ENCODE data around the gene C11orf91. TPM values are rescaled to one million over a fixed set of nuclear protein-coding genes. Genes with fewer than 3 reads are reported as not detected.
"Not testable (repeated sequence)": the region's sequence is repeated elsewhere in the genome, so short reads cannot be mapped to it uniquely, and the experiment has no call there.

Gene C11orf91
- polyA plus RNA-seq, 3 donors, result not detected

DNA sequence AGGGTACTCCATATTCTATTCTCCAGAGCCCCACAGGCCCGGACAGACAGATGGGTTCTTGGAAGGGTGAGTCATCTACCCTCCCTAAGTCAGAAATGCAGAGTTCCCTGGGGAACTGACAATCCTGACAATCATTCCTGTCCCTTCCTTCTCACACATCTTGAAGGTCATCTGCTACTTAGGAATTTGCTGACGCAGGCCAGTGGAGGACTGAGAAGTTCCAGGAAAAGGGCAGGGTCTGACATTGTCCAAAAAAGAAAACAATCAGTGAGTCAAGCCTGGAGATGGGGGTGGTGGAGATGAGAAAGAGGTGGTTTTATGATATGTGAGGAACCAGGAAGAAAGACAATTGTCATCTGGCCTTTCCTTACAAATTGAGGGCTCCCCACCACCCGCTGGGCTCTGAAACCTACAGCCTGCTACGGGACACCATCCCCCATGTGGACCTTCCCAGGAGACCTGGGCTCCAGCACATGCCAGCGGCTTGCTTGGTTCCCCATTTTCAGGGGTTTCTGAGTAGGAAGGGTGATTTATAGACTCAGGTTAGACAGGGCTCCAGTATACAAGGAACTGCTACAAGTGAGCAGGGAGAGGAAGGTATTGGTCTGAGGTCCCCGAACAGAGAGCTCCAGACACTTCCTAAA lies 22.7 kb upstream of the C11orf91 start:
- DNase-seq (ENCODE audit: extremely low read depth in 1 of 11, low read depth in 9 of 11, low spot score in 4 of 11), result no peak

DNA sequence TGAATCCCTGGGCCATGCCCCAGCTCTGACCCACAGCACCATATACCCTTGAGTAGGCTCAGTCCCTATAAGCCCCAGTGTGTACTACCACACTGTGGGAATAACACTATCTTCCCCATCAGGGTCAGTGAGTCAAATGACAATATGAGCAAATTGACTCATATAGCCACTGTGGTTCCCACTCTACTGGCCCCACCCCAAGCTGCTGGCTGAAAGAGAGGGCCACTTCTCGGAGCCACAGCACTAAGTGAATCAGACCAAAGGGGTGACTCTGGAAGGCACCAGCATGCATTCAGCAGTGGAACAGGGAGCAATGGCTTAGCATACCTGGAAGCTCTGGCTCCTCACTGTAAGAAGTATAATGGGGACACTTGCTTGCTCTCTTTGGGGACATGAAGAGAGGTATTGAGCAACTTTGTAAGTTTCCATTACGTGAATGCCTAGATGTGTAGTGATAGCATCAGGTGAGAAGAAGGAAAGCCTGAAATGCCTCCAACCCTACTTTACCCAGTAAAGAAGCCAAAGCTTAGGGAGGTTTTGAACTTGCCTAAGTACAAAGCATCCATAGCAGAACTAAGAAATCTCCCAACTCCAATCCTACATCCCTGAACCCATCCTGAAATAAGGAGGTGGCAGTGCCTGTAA lies 22.1 kb upstream of the C11orf91 start:
- no peak for DNase-seq (ENCODE audit: extremely low read depth in 1 of 11, low read depth in 9 of 11, low spot score in 4 of 11)

- no peak for DNase-seq (ENCODE audit: extremely low read depth in 1 of 11, low read depth in 9 of 11, low spot score in 4 of 11)
These were observed 21.4 kb upstream of the C11orf91 start for GRCh38 chr11:33721984-33722383.

- no peak for DNase-seq (ENCODE audit: extremely low read depth in 1 of 11, low read depth in 9 of 11, low spot score in 4 of 11)
These were observed 20.8 kb upstream of the C11orf91 start for GRCh38 chr11:33721426-33721825.

DNA sequence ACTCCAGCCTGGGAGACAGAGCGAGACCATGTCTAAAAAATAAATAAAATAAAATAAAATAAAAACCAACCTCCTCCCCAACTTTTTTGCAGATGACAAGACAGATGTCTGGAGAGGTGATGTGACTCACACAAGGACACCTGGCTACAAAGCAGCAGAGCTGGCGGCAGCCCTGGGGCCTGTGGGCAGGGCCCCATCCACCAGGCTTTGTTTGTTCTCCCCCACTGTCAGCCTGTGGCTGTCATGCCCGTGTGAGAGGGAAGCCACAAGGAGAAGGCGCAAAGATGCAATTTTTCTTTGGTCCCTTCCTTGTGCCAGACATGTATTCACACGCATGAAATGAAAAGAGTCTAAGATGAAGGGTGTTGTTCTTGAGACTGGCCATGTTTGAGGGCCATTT lies 19.0 kb upstream of the C11orf91 start:
- DNase-seq (ENCODE audit: extremely low read depth in 1 of 11, low read depth in 9 of 11, low spot score in 4 of 11), result no peak

- no peak for DNase-seq (ENCODE audit: extremely low read depth in 1 of 11, low read depth in 9 of 11, low spot score in 4 of 11)
These were observed 17.8 kb upstream of the C11orf91 start for GRCh38 chr11:33718440-33718839.

DNA sequence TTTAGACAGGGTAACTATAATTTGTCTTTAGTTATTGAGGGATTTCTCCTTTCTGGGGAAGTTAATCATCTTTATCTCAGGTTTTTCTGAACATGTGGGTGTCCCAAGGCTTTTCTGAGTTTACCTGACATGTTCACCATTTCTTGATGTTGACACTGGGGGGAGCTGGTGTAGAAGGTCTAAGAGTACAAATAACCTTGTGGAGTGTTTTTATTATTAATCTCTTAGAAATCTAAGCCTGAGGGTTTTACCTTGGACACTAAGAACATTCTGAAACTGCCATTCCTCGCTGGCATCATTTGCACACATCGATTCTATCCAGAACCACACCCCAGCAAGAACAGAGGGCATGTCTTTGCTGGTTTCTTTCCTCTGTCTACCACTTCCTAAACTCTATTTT lies 15.6 kb upstream of the C11orf91 start:
- DNase-seq (ENCODE audit: extremely low read depth in 1 of 11, low read depth in 9 of 11, low spot score in 4 of 11), result no peak

DNA sequence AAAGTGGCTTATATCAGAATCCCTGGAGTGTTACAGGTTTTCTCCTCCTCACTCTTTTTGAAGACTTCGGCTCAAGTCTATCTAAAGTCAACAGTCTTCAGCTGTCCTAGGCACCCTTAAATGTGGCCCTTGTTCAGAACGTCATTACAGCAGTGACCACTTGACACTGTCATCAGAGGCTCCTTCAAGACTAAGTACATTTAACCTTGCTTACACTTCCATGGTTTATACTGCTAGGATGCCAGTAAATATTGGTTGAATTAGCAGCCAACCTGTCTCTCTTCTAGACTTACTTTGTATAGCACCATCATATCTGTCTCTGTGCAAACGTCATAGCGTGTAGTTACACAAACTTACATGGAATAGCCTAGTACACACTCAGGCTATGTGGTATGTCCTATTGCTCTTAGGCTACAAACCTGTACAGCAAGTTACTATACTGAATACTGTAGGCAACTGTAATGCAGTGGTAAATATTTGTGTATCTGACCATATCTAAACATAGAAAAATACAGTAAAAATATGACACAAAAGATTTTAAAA lies 13.3 kb upstream of the C11orf91 start:
- DNase-seq (ENCODE audit: extremely low read depth in 1 of 11, low read depth in 9 of 11, low spot score in 4 of 11), result no peak

- no peak for DNase-seq (ENCODE audit: extremely low read depth in 1 of 11, low read depth in 9 of 11, low spot score in 4 of 11)
These were observed 12.7 kb upstream of the C11orf91 start for GRCh38 chr11:33713151-33713855.

DNA sequence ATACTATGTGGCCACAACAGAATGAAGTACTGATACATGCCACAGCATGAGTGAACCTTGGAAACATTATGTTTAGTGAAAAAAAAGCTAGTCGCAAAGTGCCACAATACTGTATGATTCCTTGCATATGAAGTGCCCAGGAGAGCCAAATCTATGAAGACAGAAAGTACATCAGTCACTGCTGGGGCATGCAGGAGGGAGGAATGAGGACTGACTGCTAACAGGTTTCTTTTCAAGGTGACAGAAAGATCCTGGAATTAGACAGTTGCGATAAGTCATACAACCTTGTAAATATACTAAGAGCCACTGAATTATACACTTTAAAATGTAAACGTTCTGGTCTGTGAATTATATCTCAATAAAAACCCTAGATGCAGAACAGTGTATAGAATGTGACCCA lies 11.8 kb upstream of the C11orf91 start:
- no peak for DNase-seq (ENCODE audit: extremely low read depth in 1 of 11, low read depth in 9 of 11, low spot score in 4 of 11)

GRCh38 chr11:33709466-33709865 lies 8.8 kb upstream of the C11orf91 start:
- DNase-seq (ENCODE audit: extremely low read depth in 1 of 11, low read depth in 9 of 11, low spot score in 4 of 11), result no peak

- no peak for DNase-seq (ENCODE audit: extremely low read depth in 1 of 11, low read depth in 9 of 11, low spot score in 4 of 11)
These were observed 8.4 kb upstream of the C11orf91 start for GRCh38 chr11:33708985-33709384.

GRCh38 chr11:33707831-33708230 lies 7.2 kb upstream of the C11orf91 start:
- DNase-seq (ENCODE audit: extremely low read depth in 1 of 11, low read depth in 9 of 11, low spot score in 4 of 11), result not testable (repeated sequence)

DNA sequence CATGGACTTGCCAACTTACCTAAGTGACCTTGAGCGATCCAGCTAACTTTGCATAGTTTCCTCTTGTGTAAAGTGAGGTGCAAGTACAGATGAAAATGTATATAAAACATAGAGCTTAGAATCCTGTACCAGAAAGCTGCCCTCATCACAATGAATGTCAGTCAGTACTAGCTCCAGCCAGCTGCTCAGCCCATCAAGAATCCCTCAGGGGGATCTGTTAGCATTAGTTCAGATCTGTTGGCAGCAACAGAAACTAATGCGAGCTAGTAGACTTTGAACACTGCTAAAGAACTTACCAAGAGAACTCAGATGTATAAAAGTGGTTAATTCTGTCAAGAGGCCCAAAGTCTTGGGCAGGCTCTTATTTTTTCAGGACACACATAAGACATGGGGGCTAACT lies 6.3 kb upstream of the C11orf91 start:
- DNase-seq (ENCODE audit: extremely low read depth in 1 of 11, low read depth in 9 of 11, low spot score in 4 of 11), result no peak

DNA sequence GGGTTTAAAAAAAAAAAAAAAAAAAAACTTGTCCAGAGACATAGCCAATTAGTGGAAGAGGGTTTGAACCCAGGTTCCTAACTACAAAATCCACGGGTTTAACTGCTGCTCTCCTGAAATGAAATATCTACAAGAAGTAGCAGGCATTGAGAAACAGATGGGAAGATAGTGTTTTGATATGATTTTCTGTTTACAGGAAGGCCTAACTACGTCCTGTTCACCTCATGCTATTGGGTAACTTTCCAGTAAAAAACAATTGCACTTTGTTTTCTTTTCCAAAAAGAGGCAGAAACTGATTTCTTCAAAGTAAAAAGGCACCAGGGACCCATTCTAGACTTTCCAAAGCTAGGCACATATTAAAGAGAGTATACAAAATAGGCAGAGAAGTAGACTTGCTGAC lies 5.9 kb upstream of the C11orf91 start:
- no peak for DNase-seq (ENCODE audit: extremely low read depth in 1 of 11, low read depth in 9 of 11, low spot score in 4 of 11)

- no peak for DNase-seq (ENCODE audit: extremely low read depth in 1 of 11, low read depth in 9 of 11, low spot score in 4 of 11)
These were observed 3.8 kb upstream of the C11orf91 start for GRCh38 chr11:33704240-33705002.

DNA sequence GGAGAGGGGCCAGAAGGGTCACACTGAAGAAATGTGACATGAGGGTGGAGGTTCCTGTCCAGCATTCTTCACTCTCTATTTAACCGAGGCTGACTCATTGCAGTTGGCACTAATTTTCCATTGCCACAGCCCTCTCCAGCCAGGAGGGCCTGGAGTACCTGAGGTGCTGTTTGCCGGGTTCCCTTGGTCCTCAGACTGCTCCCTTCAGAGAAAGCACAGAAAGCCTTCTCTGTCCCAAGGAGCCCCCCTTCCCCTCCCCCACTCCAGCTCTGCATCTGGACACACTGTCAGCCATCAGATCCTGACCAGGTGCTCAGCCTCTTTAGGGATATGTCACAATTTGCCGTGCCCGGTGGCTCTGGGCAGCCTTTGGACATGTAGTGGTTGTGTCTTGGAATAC lies 3.2 kb upstream of the C11orf91 start:
- no peak for DNase-seq (ENCODE audit: extremely low read depth in 1 of 11, low read depth in 9 of 11, low spot score in 4 of 11)

DNA sequence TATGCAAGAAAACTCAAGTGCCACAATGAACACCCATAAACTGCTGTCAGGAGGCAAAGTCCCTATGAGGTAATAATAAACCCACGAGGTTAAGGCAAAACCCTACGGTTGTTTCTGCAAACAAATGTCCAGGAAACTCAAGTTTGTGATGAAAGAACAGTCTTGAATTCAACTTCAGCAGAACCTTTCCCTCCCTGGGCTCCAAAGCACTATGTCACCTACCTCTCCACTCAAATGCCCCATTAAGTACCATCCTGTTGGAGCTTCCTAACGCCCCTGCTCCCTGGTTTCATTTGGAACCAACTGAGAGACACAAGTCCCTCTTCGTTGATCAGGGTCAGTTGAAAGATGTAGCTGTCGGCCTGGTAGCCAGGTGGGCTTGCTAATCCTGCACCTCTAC lies 2.6 kb upstream of the C11orf91 start:
- DNase-seq (ENCODE audit: extremely low read depth in 1 of 11, low read depth in 9 of 11, low spot score in 4 of 11), result no peak

Data from renal cortex interstitium (tissue), 11 donors.